ENCODE measurements around the gene CACNA1E.
"Not testable (repeated sequence)": the region's sequence is repeated elsewhere in the genome, so short reads cannot be mapped to it uniquely, and the experiment has no call there.

Gene CACNA1E

DNA sequence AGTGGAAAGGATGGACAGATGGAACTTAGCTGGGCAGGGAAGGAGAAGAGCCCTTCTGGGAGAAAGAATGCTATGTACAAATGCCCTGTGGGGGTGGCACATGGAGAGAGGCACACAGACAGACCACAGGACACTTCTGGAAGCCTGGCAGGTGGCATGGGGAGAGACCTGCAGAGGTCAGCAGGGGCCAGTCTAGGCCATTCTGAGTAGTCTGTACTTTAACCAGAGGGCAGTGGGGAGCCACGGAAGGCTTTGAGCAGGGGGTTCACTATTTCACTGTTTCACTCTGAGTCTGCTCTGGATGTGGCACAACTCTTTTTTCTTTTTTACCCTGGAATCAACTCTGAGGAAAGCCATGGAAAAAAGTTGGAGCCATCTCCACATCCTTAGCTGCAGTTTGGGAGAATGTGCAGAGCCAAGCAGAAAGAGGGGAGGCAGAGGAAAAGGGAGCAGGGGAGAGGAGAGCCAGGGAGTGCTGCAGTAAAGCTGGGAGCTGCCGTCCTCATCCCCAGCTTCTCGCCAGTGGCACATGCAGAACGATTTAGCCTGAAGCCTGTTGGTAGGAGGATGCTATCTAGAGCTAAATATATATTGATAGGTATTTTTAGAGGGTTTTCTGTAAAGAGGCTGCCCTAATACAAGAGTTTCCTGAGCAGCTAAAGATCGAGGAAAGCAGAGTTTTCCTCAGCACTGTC lies 34.0 kb downstream of the CACNA1E start:
- DNase-seq (ENCODE audit: low read depth), result no peak

DNA sequence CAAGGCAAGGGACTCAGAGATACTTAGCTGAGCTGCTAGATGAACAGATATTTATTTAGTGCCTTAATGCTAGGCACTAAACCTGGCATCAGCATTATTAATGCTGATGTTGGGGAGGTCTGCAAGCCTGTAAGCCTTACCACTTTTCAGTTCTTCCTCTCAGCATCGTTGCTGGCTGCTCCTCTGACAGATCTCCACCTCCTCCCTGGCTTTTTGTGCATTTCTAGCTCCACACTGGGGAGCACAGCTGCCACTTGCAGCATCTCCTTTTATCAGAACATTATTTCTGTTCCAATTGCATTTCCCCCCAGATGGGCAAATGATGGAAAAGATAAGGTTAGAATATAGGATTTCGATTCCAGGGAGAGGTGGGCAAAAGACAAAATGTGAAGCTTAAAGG lies 34.8 kb downstream of the CACNA1E start:
- DNase-seq (ENCODE audit: low read depth), result no peak

DNA sequence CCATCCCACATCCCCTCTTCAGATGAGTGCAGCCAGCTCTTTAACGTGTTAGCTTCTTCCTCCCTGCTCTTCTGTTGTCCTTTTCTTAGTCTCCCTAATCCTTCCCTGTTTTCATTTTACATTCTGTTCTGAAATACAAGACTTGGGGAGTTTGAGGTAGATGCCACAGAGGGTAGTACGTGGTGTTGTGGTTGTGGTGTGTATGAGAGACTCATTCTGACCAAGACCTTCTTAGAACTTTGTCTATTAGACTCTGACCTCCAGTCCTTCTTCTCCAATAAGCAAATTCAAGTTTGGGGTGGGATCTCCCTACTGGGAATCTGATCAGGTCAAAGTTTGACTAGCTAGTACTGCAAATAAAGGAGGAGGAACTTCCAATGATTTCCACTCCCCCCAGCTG lies 39.5 kb downstream of the CACNA1E start:
- no peak for DNase-seq (ENCODE audit: low read depth)

DNA sequence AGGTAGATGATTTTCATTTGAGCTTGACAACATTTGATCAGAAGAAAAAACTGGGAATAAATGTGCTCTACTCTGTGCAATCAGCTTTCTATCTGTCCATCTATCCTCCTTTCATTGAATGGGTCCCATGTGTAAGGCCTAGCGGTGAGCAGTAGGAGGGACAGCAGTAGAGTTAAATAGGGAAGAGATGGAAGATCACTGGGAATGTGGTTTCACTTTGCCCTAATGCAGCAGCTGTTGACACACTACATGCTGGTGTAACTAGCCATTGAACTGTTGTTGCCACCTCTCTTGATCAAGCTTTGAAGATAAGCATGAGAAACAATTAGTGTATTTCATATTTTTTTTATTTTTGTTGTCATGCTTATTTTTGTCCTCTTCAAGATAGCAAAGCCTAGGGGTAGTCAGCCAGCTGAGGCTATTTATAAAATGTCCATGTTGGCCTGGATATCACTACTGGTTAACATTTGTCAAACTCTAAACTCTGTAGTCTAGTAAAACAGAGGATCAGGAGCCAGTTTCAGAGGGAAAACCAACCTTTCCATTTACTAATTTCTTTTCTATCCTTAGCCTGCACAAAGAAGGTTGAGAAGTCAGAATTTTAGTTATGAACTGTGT lies 41.9 kb downstream of the CACNA1E start:
- DNase-seq (ENCODE audit: low read depth), result no peak

DNA sequence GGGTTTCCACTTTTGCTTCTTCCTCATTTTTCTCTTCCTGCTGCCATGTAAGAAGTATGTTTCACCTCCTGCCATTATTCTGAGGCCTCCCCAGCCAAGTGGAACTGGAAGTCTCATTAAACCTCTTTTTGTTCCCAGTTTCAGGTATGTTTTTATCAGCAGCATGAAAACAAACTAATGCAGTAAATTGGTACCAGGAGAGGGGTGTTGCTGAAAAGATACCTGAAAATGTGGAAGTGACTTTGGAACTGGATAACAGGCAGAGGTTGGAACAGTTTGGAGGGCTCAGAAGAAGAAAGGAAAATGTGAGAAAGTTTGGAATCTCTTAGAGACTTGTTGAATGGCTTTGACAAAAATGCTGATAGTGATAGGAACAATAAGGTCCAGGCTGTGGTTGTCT lies 44.9 kb downstream of the CACNA1E start:
- not testable (repeated sequence) for DNase-seq (ENCODE audit: low read depth)

DNA sequence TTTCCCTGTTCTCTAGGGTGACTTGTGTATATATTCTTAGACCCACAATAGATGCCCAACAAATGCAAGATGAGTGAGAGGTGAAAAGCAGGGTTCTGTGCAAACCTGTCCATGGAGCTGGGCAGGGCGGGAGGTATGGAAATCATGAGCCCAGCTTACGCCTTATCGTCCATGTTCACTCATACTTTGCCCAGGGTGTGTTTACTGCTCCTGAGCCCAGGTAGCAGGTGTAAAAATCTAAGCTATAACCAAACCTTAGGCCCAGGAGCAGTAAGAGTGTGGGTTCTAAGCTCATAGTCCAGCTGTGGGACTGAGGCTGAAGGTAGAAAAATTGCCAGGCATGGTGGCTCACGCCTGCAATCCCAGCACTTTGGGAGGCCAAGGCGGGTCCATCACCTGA lies 48.1 kb downstream of the CACNA1E start:
- DNase-seq (ENCODE audit: low read depth), result no peak

DNA sequence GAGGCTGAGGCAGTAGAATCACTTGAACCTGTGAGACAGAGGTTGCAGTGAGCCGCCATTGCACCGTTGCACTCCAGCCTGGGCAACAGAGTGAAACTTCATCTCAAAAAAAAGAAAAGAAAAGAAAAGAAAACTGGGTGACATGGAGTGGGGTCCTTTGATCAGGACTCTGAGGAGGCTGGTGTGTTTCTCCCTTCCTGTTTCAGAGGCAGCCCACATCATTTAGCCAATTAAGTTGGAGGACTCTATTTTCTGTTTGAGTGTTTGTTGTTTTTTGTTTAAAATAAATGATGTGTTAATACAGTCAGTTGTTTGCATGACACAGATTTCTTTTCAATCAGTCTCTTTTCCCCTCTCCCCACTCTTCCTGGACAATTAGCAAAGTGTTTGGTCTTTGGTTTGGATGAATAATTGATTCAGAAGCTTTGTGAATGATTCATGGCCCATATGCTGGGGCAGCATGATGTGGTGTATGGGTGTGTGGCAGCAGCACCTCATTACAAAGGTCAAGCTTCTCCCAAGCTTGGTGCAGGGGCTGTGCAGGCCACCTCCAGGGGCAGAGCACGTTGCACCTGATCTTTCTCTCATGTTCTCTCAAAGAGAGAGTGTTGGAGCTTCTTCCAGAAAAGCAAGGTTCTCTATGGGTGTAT lies 48.8 kb downstream of the CACNA1E start:
- DNase-seq (ENCODE audit: low read depth), result no peak

DNA sequence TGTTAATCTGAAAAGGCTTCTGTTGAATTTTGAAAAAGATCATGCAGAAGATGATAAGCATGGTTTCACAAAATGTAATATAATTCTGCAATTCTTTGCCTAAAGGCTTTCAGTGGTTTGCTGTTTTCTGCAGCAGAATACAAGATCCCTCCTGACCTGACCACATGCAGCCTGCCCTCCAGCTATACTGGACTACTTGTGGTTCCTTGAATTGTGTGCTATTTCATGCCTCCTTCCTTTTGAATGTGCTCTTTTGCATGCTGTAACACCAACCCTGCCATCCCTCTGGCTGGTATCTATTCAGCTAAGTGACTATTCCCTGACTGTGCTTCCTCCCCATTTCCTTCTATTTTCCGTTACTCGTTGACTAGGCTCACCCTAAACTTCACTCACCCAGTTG lies 55.5 kb downstream of the CACNA1E start:
- DNase-seq (ENCODE audit: low read depth), result no peak

DNA sequence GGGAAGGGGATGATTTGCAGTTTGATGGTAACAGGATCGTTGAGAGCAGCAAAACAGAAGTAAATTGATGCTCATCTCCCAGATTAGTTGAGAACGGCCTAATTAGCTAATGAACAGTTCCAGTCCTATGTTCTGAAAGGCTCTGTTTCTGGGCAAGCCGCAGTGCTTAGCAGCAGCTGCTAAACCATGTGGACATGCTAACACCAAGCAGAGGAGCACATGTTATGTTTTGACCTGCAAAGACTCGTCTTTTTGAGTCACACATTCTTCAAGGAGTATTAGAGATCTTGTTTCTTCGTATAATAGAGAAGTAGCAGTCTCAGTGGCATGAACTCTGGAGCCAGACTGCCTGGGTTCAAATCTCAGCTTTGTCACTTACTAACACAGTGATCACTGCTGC lies 58.1 kb downstream of the CACNA1E start:
- no peak for DNase-seq (ENCODE audit: low read depth)

DNA sequence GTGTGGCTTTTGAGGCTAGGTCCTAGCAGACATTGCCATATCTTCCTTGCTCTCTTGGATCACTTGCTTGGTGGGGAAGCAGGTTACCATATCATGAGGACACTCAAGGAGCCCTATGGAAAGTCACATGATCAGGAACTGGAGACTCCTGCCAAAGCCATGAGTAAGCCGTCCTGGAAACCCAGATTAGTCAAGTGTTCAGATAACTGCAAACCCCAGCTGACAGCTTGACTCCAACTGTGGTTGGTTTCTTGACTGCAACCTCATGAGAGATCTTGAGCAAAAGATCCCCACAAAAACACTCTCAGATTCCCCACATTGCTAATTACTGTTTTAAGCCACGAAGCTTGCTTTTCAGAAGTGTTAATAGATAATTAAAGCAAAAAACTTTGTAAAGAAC lies 58.6 kb downstream of the CACNA1E start:
- no peak for DNase-seq (ENCODE audit: low read depth)

DNA sequence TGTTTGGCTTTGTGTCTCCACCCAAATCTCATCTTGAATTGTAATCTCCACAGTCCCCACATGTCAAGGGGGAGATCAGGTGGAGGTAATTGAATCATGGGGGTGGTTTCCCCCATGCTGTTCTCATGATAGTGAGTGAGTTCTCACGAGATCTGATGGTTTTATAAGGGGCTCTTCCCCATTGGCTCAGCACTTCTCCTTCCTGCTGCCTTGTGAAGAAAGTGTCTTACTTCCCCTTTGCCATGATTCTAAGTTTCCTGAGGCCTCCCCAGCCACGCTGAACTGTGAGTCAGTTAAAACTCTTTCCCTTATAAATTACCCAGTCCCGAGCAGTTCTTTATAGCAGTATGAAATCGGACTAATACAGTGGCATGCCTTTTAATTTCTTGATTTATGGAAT lies 59.1 kb downstream of the CACNA1E start:
- not testable (repeated sequence) for DNase-seq (ENCODE audit: low read depth)

DNA sequence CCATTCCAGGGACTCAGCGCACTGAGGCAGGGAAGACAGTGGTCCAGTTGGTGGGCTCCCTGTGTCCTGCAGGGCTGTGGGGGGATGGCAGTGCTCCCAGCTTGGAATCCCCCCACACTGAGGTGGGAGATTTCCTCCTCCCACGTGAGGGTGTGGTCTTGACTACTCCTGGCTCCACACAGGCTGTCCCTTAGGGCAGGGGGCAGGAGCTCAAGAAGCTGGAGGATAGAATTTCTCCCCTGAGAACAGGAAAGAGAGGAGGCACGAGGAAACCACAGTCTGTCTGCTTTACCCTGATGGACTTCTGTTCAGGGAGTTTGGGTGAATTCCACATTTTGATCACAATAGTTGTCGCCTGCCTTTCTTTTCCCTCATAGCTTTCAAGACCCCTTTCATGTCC lies 62.1 kb downstream of the CACNA1E start:
- DNase-seq (ENCODE audit: low read depth), result no peak

DNA sequence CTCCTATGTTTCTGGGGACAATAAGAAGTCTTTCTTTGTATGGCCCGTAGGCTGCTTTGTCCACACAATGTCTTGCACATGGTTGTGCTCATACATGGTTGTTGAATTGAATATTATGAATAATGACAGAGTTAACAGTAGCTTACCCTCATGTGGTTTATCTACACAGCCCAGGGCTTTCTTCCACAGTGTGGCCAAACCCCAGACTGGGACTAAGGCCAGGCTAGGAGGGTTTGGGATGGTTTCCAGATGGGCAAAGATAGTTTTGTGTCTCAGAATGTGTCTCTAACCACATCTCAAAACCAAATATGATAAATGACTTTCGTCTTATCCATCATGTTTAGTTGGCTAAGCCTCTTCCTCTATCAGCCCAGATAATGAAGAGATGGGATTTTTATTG lies 65.2 kb downstream of the CACNA1E start:
- DNase-seq (ENCODE audit: low read depth), result no peak

DNA sequence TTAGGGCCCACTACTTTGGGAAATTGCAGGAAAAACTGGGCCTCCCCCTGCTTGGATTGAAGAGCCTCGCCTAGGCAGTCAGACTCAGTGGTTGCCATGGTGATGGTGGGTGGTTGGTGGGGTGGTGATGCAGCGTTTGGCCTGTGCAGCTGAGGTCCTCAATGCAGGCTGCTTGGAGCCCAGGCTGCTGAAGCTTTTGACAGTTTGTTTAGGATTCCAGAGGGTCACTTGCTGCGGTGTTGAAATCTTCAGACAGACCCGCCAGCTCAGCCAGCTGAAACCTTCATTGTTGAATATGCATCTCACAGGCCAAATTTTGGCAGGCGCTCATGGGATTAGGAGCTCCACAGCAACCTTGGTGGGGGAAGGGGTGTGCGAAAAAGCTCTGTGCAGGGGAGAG lies 67.9 kb downstream of the CACNA1E start:
- DNase-seq (ENCODE audit: low read depth), result no peak

DNA sequence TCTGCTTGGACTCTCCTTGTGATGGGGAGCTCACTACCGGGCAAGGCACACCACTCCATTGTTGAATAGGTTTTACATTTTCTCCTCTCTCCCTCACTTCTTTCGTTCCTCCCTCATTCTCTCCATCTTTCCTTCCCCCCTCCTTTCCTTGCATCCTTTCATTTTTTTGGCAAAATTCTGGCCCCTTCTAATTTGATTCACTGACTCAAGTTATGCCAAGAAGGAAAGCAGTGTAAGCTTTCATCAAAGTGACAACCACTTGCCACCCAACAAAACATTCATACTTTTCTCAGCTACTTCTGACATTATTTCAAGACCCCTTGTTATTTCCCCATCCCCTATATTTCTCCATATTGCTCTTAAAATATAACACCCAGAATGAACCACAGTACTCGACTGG lies 68.4 kb downstream of the CACNA1E start:
- no peak for DNase-seq (ENCODE audit: low read depth)

DNA sequence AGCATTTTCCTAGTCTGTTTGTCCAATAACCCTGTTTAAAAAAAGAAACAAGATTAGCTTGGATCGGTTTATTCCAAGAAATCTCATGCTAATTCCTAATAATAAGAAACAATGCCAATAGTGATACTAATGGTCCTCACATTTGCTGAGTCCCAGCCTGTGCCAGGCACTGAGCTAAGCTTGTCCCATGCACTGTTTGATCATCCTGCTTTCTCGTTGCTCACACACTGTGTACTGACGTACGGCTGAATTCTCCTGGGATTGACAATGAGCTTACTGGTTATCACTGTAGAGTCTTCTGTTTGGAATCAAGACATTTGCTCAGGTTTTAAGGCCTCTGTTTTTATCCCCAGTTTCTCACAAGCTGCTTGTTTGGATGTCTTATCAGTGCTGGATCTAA lies 71.1 kb downstream of the CACNA1E start:
- DNase-seq (ENCODE audit: low read depth), result no peak

DNA sequence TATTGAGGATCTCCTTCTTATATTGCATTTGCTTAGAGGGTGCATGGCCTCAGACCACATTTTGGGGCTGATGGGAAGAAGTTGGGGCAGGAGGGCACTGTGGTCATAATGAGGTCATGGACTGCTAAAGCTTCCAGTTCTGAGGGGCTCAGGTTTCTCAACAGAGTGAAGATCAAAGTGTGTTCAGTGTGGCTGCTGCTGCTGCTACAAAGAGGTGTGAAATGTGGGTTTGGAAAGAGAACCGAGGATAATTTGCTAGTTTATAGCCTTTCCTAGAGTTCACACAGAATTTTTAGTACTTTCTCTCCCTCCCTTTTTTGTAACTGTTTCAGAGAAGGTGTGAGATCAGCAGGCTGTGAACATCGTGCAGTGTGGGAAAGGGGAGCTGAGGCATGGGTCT lies 73.3 kb downstream of the CACNA1E start:
- DNase-seq (ENCODE audit: low read depth), result no peak

DNA sequence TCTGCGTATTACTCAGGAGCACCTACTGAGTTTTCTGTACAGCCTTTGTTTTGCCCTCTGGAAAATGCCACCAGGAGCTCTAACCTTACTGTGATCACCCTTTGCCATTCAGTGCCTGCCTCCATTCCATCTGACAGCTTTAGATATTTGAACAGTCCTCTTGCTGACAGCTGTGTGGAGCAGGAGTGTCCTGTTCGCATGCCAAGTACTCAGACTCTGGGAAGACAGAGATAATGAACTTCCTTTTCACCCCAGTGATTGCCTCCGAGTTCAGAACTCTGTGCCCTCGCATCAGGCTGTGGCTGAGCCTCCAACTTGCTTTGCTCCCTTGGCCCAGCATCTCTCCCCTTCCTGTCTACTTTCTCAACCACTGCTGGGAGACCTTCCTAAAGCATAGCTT lies 74.0 kb downstream of the CACNA1E start:
- DNase-seq (ENCODE audit: low read depth), result no peak

DNA sequence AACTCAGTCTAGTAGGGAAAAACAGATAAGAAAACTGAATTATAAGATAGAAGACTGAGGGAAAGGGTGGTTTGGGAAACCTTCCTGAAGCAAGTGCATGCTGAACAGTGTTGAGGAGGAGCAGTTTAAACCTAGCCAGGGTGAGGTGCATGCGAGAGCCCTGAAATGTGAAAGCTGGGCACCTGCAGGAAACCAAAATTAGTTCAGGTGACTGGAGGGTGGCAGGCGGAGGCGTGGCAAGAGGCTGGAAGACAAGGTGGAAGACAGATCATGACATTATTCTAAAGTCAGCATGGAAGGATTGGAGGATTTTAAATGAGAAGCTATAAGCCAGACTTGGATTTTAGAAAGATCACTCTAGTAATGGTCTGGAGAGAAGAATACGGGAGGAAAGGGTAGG lies 75.1 kb downstream of the CACNA1E start:
- DNase-seq (ENCODE audit: low read depth), result no peak

DNA sequence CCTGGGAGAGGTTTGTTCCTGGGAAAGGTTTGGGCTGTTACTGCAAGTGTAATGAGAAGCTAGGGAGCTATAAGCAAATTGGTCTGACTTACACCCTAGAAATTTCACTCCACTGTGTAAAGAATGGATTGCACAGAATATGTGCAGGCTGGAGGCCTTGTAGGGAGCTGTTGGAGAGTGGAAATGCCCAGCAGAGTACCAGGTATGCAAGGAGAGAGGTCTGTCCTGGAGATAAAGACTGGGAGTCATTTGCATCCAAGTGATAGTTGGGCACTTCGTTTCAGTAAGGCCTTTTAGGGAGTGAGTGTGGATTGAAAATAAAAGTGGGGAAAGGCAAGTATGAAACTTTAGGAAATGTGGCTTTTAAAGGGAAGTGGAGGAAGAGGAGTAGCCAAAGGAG lies 75.8 kb downstream of the CACNA1E start:
- no peak for DNase-seq (ENCODE audit: low read depth)

DNA sequence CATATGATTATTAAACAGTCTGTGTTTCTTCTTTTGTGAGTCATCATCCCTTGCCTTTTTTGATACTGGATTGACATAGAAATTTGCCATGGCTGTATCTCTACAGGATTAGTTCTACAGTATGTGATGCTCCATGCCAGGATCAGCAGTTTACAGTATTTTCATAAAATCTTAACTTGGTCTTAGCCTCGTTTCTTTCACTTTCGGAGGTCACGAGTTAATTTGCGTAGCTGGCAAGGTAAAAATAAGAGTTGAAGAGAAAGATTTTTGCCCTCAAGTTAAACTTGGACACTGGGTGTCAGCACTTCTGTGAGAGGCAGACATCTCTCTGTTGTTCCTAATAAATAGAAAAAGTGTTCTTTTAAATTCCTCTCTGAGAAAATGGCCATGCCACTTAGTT lies 79.1 kb downstream of the CACNA1E start:
- no peak for DNase-seq (ENCODE audit: low read depth)

DNA sequence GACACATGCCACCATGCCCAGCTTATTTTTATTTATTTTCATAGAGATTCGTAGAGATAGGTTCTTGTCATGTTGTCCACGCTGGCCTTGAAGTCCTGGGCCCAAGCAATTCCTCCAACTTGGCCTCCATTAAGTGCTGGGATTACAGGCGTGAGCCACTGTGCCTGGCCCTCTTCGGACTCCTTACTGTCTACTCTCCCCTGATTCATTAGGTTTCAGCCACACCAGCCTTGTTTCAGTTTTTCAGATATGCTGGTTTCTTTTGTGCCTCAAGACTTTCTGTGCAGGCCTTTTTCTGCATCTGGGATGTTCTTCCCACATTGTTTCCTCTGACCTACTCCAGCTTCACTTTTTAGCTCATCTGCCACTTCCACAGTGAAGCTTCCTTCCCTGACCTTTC lies 85.4 kb downstream of the CACNA1E start:
- no peak for DNase-seq (ENCODE audit: low read depth)

DNA sequence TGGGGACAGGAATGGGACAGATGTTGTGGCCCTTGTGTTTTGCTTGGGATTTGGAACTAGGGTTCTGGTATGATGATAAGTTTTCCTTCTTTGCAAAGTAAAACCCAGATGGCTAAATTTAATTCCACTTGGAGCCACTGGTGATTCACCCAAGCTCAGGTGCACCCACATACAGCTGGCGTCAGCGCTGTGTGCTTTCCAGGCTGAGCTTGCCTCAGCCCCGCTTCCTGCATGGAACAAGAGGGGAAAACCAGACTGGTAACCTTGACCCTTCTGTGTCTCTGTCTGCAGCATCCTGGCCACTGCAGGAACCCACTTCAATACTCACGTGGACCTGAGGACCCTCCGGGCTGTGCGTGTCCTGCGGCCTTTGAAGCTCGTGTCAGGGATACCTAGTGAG lies 94.2 kb downstream of the CACNA1E start:
- no peak for DNase-seq (ENCODE audit: low read depth)

DNA sequence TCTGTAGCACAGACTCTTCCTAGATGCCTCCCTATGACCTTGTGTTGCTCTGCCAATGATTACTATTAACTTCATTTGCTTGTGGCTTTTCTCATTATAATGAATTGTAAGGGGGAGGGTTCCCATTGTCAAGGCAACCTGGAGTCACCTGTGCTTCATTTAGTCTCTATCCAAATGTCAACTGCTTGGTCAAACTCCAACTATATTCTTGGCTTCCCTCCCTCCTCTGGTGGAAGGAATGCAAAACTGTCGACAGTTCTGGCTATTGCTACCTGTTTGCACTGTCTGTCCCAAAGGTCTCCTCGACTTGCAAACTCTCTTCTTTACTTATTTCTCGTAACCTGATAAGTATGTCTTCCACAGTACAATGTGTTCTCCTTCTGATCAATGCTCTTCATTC lies 100.3 kb downstream of the CACNA1E start:
- DNase-seq (ENCODE audit: low read depth), result no peak

Data from CMK (cell line).